G401 (cell line): ENCODE measurements around the gene GRHL3. TPM values are rescaled to one million over a fixed set of nuclear protein-coding genes. Genes with fewer than 3 reads are reported as not detected.
"Not testable (repeated sequence)": the region's sequence is repeated elsewhere in the genome, so short reads cannot be mapped to it uniquely, and the experiment has no call there.

Experiments used
- DNase-seq: peaks from one replicate; pipeline ENCODE4 v3.0.0-alpha.2; 2015; ENCODE audit warnings: low spot score
- in situ Hi-C: cut with HindIII; loops from 2 replicates; pipeline ENCODE4 v1.10.0; 2016; ENCODE audit warnings: low sequenced_read_pairs, mixed read lengths
- total RNA-seq: library from RNA; depleted of rRNA; stranded (reverse); fragments of >200 nt; shearing (Covaris generic); gene quantifications from 2 replicates; pipeline ENCODE4 v1.2.3, GENCODE V29; 2014; rRNA removed

The GRHL3 gene
- total RNA-seq = 1.5 and 2.6 TPM in 2 replicates

DNA sequence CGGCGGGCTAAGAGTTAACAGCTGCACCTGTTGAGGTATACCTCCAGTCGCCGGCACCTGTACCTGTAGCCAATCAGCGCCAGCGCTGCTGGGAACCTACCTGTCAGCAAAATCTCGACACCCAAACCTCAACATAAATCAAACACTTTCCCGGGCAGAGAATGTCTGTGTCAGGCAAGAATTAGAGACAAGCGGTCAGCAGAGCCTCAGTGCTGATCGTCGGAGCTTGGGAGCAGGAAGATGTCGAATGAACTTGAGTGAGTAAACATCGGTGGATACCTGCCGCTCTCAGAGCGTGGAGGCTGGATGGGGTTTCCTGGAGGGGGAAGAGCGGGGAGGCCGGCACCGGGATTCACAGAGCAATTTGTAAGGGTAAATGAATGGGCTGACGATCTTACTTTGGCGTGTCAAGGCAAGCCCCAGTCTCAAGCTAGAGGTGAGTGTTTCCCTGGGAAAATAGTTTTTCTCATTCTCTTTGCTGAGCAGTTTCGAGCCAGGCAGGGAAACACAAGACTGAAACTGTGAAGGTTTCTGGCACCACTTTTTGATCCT, at the start of gene GRHL3:
TSS of gene GRHL3 (plus strand) at position 46 of the 552 bp plus-strand sequence. CDS start at position 241, 195 bp downstream.
- in situ Hi-C loops = no loop called here
- peak; percentile 41 for DNase-seq

DNA sequence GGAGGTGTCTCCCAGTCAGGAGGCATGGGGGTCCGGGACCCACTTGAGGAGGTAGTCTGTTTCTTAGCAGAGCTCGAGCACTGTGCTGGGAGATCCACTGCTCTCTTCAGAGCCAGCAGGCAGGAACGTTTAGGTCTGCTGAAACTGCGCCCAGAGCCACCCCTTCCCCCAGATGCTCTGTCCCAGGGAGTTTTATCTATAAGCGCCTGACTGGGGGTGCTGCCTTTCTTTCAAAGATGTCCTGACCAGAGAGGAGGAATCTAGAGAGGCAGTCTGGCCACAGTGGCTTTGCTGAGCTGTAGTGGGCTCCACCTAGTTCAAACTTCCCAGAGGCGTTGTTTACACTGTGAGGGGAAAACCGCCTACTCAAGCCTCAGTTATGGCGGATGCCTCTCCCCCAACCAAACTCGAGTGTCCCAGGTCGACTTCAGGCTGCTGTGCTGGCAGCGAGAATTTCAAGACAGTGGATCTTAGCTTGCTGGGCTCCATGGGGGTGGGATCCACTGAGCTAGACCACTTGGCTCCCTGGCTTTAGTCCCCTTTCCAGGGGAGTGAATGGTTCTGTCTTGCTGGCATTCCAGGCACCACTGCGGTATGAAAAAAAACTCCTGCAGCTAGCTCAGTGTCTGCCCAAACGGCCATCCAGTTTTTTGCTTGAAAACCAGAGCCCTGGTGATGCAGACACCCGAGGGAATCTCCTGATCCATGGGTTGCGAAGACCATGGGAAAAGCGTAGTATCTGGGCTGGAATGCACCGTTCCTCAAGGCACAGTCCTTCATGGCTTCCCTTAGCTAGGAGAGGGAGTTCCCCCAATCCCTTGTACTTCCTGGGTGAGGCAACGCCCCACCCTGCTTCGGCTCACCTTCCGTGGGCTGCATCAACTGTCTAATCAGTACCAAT, 44.7 kb upstream of the GRHL3 start:
- in situ Hi-C loops, DNase-seq: not testable (repeated sequence)

DNA sequence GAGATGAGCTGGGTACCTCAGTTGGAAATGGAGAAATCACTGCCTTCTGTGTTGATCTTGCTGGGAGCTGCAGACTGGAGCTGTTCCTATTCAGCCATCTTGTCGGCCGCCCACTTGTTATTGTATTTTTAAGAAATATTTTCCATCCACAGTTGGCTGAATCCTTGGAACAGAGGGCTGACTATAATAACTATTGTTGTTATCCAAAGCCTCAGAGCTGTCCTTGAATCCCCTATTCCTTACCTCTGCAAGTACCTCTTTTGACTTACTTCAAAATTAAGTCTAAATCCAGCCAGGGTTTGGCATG, 44.1 kb upstream of the GRHL3 start:
- in situ Hi-C loops = no loop called here
- no peak for DNase-seq

DNA sequence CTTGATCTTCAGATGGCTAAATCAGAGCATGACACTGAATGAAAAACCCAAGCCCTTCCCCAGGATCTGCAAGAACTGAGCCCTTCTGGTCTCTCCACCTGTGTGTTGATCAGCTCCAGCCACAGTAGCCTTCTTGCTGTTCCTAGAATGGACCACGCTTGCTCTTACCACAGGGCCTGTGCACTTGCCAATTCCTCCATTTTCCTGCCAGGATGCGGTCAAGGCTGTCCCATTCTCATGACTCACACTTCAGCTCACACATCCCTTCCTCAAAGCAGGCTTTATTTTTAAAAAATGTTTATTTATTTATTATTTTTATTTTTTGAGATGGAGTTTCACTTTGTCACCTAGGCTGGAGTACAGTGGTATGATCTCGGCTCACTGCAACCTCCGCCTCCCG, 43.6 kb upstream of the GRHL3 start:
- in situ Hi-C loops = no loop called here
- DNase-seq = no peak

DNA sequence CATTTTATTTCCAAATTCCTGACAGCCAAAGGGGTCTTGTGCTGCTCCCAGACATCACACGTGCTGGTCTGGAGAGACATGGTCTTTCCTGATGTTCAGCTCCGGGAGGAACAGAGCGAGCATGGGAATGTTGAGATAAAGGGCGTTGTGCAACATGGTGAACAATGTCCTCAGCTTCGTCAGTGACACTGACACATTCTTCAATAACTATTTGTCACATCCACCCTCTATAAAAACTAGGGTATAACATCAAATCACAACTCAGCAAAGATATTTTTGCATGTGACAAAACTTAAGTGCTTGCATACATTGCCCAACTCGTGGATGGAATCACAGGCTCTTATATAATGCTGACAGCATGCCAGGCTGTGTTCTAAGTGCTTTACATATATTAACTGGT, 42.4 kb upstream of the GRHL3 start:
- no peak for DNase-seq
- in situ Hi-C loops = no loop called here

DNA sequence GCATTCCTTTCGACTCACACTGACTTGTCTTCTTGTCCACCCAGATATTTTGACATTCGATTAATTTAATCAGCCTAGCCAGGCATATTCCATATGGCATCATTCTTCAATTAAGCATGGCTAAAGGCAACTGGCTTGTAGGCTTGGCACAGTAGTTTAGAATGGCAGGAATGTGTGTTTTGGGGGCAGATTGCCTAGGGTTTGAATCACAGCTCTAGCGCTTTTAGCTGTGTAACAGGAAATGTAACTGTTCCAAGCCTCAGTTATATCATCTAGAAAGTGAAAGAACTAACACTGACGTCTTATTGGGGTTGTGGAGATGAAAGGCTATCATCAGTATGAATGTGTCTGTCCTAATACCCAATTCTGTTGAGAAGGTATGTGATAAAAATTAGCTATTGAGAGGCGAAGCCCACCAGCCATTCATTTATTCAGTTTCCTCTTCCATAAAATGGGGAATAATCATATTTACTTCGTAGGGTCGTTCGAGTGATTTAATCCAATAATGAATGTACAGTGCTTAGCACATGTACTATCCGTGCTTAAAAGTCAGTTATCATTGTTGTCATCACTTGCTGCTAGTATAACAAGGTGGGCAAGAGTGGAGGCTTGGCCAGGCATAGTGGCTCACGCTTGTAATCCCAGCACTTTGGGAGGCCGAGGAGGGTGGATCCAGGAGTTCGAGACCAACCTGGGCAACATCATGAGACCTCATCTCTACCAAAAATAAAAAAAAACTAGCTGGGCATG, 41.6 kb upstream of the GRHL3 start:
- in situ Hi-C loops = no loop called here
- peak; percentile 36 for DNase-seq

DNA sequence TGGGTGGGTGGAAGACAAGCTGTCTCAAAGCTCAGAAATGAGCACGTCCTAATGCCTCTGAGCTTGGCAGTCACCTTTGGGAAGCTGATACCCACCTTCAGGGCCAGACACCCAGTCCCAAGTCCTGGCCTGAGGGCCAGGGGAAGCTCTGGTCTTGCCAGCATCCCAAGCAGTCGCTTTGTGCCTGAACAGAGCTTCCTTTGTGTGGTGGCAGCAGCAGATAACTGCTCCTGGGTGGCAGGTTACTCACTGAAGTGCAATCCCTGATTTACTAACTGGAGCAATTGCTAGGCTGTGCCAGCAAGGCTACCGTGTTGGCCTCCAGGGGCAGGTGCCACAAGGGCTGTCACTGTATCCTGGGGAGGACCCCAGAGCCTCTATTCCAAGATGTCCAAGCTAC, 40.4 kb upstream of the GRHL3 start:
- DNase-seq = no peak
- in situ Hi-C loops = no loop called here

DNA sequence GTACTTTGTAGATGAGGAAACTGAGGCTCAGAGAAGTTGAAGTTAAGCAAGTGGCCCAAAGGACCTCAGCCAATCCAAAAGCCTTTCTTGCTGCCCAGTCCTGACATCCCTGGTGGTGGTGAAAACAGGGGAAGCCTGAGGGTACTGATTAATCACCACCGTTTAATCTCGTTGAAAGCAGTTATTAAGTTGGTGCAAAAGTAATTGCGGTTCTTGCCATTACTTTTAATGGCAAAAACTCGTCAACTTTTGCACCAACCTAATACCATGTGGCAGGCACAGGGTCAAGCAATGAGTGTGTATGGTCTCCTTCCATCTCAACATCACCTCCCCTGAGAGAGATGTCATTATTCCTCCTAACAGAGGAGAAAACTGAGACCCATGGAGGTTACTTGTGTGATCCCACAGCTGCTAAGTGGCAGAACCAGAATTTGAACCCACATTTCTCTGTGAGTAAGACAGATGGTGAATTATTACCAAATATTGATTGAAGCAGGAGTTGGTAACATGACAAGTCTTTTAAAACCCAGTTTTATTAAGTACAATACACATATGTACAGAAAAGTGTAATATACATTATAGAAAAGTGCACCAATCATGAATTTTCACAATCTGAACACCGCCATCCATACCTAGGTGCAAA, 39.4 kb upstream of the GRHL3 start:
- in situ Hi-C loops = no loop called here
- no peak for DNase-seq

DNA sequence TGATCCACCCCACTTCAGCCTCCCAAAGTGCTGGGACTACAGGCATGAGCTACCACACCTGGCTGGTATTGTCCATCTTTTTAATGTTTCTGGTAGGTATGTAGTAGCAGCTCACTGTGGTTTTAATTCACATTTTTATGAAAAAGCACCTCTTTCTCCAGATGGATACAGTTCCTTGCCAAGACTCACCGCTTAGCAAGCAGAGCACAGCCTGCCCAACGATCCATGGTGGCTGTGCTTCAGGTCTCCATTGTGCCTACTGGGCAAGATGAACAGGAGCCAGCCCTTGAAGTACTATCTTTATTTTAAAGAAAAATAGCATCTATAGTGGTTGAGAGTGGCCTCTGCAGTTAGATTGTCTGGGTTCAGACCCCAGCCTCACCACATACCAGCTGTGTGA, 37.6 kb upstream of the GRHL3 start:
- peak; percentile 91 for DNase-seq
- in situ Hi-C loops = no loop called here

DNA sequence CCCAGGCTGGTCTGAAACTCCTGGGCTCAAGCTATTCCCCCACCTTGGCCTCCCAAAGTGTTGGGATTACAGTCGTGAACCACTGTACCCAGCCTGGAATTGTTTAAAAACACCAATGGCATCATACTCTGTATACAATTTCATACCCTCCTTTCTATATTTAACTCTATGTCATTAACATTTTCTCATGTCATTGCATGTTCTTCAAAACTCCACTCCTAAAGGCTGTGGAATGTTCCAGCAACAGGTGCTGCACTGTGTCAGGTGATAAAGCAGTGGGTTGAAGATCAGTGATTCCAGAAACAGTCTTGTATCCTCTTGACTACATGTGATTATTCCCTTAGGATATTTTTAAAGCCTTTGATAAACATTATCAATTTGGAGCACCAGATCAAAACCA, 36.7 kb upstream of the GRHL3 start:
- in situ Hi-C loops = no loop called here
- no peak for DNase-seq

DNA sequence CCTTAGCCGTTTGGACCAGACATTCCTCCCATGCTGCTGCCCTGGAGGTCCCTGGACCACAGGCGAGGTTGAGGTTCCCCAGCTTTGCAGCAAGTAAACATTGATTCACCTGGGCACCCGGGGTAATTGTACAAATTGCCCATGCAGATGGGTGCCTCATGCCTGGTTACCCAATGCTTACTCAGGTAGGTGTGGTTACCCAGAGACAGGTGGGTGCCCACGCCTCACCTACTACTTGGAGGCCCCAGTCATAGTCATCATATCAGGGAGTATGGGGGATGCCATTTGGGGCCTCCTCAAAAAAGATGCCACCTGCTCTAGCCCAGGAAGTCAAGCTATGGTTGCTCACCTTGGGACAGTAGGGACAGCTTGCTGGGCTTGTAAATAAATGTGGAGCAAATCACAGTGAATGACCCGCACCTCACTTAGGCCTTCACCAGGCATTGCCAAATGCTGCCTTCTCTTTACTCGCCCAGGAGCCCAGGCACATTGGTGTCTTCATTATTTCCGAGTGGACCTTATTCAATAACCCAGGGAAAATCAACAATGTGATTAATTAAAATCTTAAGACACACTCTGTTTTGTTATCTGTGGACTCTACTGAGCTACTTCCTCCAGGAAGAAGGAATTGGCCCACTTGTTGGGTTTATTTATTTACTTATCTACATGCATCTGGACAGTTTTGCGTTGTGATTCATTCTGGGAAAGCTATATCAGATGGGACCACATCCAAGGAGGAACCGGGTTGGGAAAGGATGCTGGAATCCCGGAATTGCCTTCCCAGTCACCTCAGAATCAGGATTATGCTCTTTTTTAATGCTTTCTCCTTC, 35.6 kb upstream of the GRHL3 start:
- in situ Hi-C loops = no loop called here
- DNase-seq = no peak

DNA sequence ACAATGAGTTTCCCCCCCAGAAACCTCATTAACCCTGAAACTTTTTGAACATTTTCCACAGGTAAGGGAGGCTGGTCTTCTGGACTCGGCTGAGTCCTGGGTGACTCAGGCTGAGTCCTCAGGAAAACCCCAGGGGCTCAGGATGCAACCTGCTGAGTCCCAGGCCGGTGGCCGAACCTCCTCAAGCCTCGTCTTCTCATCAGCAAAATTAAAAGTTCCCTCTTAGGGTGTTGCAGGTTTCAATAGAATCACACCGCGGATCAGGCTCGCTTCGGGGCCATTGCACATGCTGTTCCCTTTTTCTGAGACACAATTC, 35.0 kb upstream of the GRHL3 start:
- in situ Hi-C loops = no loop called here
- DNase-seq = no peak

DNA sequence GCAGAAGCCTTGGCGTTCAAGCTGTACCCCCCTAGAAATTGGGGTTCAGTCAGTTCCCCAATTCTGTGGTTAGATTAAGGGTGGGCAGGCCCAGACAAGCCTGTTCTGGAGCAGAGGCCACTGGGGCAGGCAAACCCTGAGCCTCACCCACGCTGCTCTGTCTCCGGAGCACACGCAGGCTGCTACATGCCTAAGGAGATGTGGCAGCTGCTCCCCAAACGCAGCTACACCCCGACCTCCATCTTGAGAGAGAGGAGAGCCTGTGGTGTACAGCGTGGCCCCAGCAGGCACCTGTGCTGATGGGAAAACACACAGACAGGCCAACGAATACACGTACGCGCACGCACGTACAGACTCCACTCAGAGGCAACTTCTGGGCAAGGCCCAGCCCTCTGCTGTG, 33.9 kb upstream of the GRHL3 start:
- no peak for DNase-seq
- in situ Hi-C loops = no loop called here

DNA sequence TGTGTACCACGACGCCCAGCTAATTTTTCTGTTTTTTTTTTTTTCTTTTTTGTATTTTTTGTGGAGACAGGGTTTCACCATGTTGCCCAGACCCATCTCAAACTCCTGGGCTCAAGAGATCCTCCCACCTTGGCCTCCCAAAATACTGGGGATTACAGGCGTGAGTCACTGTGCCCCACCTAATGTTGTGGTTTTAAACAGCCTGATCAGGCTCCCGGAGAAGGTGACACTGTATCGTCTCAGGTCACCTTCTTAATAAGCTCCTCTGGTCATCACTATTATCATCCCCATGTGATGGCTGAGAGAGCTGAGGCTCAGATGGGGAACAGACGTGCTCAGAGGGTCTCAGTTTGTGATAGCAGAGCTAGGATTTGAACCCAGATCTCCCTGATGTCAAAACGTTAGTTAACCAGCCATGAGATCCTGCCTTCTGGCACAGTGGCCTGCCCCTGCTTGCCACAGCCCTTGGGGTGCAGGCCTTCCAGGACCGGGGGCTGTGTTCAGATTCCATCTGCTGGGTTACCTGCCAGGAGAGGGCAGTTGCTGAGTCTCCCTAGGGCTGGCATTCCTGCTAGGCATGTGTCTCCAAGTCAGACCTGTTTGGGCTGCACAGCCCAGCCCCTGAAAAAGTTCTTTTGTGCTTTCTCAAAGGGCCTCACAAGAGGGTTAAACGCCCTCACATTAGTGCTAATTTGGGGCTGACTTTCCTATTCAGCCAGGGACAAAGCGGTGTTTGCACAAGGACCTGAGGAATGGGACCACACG, 32.7 kb upstream of the GRHL3 start:
- no peak for DNase-seq
- in situ Hi-C loops = no loop called here

DNA sequence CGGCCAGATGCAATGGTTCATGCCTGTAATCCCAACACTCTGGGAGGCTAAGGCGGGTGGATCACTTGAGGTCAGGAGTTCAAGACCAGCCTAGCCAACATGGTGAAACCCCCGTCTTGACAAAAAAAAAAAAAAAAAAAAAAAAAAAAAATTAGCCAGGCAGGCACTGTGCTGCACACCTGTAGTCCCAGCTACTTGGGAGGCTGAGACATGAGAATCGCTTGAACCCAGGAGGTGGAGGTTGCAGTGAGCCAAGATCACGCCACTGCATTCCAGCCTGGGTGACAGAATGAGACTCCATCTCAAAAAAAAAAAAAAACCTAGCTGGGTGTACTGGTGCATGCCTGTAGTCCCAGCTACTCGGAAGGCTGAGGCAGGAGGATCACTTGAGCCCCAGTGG, 31.4 kb upstream of the GRHL3 start:
- in situ Hi-C loops, DNase-seq: not testable (repeated sequence)

DNA sequence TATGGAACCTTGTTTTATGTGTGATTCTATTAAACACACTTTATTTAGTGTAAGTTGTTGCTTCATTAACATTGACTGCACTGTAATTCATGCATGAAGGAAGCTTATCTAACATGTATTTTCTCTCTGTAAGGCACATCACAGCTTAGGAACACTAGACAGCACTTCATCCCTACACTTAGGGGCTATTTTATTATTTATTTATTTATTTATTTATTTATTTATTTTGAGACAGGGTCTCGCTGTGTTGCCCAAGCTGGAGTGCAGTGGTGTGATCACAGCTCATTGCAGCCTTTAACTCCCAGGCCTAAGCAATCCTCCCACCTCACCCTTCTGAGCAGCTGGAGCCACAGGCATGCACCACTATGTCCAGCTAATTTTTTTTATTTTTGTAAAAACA, 30.7 kb upstream of the GRHL3 start:
- in situ Hi-C loops = no loop called here
- no peak for DNase-seq

DNA sequence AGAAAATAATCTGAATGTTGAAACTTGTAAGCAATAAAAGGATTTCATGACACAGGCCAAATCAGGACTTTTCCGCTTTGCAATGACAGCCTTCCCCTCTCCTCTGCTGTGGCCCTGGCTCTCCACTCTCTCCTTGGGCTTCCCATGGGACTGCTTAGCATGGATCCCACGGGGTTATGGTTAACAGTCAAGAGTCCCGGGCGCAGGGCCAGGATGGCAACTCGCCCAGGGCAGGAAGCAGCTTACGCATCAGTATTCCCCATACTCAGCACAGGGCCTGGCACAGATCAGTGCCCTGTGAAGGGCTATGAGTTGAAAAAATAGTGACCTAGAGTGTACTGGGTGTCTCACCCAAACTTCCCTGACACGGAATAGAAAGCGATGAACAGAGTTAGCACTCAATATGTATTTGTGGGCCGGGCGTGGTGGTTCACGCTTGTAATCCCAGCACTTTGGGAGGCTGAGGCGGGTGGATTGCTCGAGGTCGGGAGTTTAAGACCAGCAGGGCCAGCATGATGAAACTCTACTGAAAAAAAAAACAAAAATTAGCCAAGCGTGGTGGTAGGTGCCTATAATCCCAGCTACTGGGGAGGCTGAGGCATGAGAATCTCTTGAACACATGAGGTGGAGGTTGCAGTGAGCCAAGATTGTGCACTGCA, 29.1 kb upstream of the GRHL3 start:
- DNase-seq = peak; percentile 47
- in situ Hi-C loops = no loop called here

DNA sequence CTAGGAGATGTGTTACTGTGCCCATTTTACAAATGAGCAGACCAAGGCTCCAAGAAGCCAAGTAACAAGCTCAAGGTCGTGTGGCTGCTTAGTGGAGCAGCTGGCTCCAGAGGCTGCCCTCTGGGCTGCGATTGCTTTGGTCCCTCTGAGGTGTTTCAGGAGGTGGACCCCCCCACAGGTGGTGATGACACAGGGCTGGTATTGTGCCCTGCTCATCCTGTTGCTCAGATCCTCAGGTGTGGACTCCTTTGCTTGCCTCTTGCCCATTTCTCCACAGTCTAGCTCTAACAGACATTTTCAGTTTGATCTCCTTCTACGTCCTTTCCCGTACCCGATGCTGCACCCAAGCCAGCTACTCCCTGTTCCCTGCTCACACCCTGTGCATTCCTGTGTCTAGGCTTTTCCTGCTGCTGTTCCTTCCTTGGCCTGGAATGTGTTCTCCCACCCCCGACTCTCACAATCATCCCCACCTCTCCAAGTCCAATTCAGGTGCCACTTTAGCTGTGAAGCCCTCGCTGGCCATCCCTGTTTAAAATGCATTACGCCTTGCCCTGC, 28.1 kb upstream of the GRHL3 start:
- no peak for DNase-seq
- in situ Hi-C loops = no loop called here
